HG03520 (cell line): ENCODE results near the gene RPL26.
"Not testable (repeated sequence)": the region's sequence is repeated elsewhere in the genome, so short reads cannot be mapped to it uniquely, and the experiment has no call there.

ENCODE experiments used
- ATAC-seq: cut with Tn5 transposase; IDR thresholded peaks from one replicate; pipeline ENCODE4 v1.9.1; 2021; ENCODE audit warnings: mild to moderate bottlenecking, moderate library complexity; ENCODE audit not compliant: unreplicated experiment

RPL26 gene

DNA sequence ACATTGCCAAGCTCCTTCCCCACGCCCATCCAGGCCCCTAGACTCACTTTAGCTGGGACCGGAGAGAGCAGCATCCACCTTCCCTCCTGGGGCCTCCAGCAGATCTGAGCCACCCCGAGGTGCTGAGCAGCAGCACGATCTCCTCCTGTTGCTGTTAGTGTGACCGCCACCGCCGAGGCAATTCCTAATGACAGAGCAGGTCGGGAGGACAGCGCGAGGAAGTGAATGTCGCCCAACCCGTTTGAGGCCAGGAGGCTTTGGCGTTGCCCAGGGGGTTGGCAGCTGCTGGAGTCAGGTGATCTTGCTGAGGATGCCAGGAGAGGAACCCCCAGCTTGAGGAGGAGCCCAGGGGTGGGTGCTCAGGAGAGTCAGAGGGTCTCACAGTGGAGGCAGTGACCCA is 14.6 kb upstream of the RPL26 start, which contains the start of gene RNF222:
Gene RNF222 (minus strand): TSS at position 192 of the 400 bp plus-strand sequence. CDS start 4,366 bp downstream, outside the sequence.
- ATAC-seq = no peak

DNA sequence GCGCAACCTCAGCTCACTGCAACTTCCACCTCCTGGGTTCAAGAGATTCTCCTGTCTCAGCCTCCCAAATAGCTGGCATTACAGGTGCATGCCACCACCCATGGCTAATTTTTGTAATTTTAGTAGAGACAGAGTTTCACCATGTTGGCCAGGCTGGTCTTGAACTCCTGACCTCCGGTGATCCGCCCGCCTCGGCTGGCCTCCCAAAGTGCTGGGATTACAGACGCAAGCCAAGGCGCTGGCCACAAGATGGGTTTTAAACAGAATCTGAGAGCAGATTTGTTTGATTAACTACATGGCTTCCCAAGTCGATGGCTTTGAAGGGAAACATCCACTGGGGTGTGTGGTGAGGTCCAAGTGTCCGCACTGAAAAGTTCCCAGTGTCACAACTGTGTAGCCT is 11.5 kb upstream of the RPL26 start:
- ATAC-seq = not testable (repeated sequence)

DNA sequence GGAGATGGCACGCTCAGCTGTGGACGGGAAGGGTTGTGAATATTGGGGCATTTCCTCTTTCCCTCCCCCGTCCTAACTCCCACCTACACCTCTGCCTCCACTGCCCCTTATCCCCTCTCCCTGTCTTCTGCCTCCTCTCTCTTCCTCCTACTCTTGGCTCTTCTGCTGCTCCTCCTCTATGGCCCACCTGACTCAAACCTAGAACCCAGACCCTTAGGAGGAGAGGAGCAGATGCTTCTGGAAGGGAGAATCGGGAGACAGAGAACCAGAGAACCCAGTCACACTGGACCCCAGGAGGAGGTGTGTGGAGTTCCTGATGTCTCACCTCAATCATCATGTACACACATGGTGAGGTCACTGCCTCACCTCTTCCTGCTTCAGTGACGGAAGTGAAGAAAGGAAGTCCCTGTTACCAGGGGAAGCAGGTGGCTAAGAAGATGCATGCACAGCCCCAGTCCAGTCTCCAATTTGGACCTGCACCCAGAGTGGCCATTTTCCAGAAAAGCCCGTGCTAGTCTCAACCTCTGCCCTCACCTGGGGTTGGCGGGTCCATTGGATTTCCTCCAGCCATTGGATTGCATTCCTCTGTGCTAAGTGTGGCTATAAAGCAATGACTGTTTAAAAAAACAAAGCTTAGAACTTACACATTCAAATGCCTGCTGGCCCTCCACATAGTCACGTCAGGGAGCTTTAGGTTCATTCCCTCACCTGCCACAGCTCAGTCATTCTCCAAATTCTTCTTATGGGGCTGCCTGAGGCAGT is 10.7 kb upstream of the RPL26 start:
- no peak for ATAC-seq

DNA sequence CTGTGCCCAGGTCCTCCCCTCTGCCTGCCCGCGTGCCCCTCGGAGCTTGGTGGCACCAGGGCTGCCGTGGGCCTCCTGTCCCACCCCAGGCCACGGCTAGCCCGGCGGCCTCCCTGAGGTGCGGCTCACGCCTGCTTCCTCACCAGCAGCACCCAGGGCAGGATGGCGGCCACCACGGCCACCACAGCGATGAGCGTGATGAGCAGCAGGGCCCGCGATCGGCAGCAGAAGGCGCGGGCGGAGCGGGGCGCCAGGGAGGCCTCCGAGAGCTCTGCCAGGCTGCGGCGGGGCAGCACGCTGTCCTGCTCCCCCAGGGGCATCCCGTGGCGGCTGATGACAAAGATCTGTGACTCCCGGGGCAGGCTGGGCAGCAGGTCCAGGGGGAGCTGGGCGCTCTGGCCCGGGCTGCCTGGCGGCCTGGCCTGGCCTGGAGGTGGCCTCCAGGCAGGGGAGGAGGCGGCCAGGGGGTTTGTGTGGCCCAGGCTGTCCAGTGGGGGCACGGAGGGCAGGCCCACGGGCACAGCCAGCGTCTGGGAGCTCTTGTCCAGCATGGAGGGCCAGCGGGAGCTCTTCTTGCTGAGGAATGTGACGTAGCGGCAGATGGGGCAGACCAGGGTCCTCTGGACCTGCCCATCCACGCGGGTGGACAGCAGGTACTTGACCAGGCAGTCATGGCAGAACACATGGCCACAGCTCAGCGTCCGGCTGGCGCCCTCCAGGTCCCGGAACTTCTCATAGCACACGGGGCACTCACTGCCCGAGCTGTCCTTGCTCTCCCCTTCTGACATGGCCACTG is 9.9 kb upstream of the RPL26 start:
- ATAC-seq = no peak

DNA sequence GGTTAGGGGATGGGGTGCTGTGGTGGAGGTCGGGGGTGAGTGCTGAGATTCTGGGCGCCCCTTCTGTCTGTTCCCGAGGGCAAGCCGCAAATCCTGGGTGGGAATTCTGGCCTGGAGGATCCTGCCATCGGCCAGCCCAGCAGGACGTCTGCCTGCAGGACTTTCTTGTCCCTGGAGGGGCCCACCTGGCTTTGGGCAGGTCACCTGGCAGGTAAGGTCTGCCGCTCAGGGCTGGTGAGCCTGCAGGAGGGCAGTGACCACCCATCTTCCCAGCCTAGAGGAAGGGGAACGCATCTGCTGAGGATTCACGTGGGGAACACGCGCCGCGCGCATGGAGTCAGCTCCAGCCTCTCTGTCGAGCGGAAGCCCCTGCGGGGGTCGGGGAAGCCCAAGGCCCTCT is 9.3 kb upstream of the RPL26 start:
- ATAC-seq = no peak

DNA sequence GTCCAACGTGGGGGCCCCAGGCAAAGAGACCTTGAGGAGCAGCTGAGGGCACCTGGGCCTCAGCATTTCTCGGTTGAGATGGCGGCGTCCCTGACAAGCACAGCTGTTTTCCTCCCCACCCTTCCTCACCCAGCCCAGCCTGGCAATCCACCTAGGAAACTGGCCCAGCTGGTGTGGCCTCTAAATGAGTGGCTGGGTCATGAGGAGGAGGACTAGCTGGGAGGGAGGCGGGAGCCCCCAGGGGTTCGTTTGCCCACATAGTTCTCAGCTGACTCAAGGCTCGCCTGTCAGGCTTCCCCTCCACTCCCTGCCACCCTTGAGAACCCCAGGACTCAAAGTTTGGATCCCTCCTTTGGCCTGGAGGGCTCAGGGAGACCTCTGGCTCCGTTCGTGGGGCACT is 8.7 kb upstream of the RPL26 start:
- ATAC-seq = no peak

DNA sequence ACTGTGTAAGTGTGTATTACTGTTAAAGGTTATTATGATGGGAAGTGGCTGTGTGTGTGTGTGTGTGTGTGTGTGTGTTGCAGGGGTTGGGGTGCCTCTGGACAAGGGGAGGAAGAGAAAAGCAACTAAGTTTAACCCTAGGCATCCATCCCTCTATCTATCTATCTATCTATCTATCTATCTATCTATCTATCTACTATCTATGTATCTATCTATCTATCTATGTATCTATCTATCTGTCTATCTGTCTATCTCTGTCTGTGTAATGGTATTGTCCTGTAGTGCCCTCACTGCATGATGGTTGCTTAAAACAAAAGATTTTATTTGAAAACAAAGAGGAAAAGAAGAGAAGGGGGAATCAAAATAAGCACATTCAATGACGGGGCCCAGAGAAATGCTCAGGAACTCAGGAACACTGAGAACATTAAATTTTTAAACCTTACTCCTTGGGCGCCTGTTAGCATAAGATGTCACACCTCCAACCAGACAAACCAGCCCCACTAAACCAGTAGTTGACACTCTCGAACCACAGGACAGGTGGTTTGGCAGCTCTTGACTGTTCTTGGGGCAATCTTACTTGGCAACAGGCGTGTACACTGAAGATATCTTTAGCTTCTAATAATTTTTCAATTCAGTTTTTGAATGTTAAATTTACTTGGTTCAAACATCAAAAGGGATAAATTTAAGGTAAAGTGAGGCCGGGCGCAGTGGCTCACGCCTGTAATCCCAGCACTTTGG is 5.1 kb upstream of the RPL26 start:
- no peak for ATAC-seq

DNA sequence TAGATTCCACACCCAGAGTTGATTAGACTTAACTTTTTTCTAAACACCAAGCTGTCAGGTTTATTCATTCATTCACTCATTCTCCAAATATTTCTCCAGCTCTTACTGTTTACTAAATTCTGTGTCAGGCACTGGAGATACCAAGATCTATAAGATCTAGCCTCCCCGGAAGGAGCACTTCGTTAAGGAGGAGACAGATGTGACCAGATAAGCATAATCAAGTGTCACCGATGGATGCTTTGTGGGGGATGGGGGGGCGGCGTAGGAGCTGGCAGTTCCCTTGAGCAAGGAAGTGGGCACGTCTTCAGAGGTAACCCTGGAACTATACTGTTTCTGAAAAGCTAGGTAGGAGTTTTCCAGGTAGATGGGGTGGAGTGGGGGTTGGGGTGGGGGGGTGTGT is 3.8 kb upstream of the RPL26 start:
- no peak for ATAC-seq

DNA sequence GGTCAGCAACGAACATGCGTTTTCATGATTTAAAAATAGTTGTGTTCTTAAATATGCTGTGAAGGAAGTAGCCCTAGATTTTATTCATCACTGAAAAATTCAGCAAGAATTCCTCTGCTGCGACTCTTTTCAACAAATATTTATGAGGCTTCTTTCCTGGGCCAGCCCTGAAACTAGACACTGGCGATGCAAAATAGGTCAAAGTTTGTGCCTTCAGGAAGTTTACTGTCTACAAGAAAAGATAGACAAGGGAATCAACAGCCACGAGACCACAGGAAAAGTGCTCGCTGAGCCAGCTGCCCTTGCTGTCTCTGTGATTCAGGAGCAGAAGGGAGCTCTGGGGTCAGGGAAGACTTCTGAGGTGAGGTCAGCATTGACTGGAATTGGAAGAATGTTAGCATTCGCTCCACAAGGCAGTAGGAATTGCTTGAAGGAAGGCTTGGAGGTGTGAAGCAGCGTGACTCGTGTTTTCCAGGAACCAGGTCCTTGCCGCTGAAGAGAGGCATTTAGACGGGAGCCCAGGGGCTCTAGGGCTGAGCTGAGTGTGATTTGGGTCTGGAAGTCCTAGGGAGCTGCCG is 1.9 kb upstream of the RPL26 start:
- no peak for ATAC-seq

DNA sequence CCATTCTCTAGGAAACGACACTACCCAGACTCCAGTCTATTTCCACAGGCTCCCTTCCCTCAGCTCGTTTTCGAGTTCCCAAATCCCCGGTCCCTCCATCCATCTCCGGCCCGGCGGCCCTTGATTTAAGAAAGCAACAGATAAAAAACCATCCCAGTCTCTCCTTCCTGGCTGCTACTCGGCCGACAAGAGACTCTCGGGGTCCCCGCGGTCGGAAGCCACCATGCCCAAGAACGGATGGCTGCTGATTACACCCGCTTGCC is 182 bp downstream of the RPL26 start:
- ATAC-seq = no peak

DNA sequence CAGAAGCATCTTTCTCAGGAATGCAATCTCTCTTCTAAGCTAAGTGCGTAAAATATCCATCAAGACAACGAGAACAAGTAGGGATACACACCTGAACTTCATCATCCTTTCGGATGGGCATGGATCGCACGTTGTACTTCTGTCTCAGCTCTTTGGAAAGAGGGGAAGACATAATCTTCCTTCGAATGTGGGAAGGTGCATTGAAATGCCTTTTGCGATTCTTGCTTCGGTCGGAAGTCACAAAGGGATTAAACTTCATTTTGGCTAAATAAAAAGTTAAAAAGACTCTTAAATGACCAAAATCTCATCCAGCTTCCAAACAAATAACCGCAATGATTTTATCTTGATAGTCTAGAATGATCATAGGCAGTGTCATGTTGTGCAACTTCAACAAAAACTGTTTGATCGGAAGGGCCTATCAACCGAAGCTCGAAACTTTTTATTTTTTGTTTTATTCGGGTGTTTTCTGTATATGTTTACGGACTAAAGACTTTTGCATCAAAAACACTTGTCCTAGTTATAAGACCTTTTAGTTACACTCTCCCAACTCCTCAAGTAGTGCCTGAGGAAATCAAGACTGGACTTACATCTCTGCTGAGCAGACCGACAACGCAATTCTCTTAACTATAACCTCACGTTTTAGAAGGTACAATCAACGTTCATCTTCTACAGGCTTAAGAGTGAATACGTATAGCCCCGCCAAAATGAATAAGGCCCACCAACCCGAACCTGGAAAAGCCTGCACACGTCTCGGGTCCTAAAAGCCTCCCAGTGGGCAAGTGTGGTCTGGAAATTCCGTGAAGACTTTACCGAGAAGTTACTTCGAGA is 727 bp downstream of the RPL26 start:
- ATAC-seq = no peak

DNA sequence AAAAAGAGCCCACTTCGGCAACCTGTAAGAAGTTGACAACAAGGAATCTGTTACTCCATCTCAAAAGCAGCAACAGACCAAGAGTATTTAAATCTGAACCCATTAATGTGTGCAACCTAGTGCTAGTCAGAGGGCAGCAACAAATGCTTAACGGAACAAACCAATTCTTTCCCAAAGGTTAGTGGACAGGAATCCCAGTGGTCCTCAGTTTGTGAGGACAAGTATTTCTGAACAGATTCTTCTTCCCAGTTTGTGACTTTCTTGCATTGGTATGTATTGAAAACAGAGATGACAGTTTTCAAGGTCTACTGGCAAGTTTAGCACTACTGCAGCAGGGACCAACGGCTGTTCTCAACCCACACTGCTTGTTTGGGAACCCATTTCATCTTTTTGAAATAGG is 2.9 kb downstream of the RPL26 start:
- no peak for ATAC-seq

DNA sequence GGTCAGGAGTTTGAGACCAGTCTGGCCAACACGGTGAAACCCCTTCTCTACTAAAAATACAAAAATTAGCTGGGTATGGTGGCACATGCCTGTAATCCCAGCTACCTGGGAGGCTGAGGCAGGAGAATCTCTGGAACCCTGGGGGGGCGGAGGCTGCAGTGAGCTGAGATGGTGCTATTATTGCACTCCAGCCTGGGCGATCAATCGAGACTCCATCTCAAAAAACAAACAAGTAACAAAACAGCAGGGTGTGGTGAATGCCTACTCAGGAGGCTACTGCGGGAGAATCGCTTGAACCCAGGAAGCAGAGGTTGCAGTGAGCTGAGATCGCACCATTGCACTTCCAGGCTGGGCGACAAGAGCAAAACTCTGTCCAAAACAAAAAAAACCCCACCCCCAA is 4.9 kb downstream of the RPL26 start:
- not testable (repeated sequence) for ATAC-seq

DNA sequence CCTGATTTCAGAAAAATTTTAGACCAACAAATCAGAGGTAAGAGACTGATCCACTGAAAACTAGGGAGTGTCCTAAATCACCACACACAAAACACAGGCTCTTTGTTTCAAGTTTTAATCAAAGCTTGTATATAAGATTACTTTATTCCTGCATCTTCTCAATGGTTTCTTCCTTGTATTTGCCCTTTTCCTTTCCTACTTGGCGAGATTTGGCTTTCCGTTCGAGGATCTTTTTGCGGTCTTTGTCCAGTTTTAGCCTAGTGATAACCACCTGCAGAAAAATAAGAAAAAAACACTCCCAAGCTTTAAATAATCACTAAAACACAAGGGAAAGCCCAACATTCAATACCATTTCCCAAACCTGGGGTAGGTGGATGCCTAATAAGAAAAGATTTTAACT is 5.6 kb downstream of the RPL26 start:
- ATAC-seq = no peak

DNA sequence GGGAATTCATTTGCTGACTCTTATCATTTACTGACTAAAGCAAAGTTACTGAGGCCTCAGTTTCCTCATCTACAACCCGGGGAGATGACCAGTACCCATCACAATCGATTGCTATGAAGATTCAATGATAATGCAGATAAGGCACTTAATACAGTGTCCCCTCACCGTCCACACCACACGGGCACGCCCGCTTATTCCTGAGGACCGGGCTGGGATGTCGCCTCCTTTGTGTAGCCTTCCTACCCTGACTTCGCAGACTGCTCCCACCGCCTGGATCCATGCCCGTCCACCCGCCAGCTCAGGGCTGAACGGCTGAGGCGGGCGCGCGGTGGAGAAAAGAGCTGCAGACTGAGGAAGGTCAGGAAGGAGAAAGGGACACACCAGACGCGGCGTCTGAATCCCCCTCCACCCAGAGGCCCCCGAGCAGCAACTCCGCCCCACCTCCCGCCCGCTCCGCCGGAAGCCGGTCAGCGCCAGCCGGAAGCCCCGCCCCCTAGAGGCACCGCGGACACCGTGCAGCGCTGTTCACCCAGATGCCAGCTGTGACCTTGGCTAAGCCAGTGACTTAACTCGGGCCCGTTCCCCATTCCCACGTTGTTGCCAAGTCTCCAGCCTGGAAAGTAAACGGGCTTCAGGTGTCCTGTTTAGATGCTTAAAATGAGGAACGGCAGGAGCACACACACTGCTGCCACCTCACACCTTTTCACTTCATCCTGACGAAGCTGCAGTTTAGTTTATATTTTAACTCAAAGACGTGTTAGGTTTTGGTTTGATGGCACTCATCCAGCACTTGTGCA is 6.5 kb downstream of the RPL26 start, which contains the start of gene KRABD2:
Gene KRABD2 (minus strand): TSS at position 434 of the 797 bp plus-strand sequence.
- ATAC-seq = peak; percentile 88

DNA sequence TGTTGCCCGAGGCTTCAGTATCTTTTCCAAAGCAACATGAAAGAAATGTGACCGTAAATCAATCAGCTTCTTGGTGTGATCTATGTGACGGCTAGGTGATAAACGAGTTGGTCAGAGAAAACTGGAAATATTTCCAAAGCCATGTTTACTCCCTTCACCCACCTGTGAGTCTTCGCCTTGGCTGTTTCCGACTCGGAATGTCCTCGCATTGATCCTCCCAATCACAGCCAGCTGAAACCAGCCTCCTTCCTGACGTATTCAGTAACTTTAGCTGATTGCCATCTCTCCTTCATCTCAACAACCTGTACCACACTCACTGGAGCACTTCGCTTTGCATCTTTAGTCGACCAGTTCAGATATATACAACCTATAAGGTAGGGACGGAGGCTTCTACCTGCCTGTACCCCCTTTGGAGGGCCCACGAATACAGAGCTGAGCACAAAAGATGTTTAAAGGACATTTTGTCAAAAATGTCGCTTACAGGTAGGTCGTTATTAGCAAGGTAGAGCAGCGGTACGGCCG is 7.2 kb downstream of the RPL26 start:
- no peak for ATAC-seq

DNA sequence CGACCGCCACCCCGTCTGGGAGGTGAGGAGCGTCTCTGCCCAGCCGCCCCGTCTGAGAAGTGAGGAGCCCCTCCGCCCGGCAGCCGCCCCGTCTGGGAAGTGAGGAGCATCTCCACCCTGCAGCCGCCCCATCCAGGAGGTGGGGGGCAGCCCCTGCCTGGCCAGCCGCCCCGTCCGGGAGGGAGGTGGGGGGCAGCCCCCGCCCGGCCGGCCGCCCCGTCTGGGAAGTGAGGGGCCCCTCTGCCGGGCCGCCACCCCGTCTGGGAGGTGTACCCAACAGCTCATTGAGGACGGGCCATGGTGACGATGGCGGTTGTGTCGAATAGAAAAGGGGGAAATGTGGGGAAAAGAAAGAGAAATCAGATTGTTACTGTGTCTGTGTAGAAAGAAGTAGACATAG is 9.1 kb downstream of the RPL26 start:
- ATAC-seq = not testable (repeated sequence)

DNA sequence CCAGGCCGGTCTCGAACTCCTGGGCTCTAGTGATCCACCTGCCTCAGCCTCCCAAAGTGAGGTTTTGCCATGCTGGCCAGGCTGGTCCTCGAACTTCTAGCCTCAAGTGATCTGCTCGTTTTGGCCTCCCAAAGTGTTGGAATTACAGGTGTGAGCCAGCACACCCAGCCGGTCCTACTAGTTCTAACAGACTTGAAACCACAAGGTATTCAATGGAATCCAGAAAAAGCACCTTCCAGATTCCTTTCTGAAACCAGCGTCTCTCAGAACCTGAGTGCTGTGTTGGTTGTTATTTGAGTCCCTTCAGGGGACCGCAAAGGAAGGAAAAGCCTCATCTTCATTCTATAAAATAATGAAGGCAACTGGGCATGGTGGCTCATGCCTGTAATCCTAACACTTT is 10.6 kb downstream of the RPL26 start:
- no peak for ATAC-seq

DNA sequence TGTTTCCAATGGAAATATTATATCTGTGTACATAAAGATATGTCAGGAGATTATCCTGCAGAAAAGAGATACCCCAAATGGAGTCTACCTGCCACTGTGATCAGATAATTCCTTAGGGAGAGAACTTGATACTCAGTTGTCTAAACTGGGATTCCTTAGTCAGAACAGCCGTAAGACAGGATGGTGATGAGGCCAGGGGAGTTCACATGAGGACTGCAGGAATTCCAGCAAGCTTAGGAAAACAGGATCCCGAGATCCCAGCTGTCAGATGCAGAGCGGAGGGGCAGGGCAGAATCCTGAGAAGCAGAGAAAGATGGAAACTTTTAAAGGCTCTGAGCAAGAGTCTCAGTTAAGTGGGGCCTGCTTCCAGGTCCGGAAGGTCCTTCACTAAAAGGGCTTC is 11.2 kb downstream of the RPL26 start:
- no peak for ATAC-seq
